OCI-LY1 (cell line): Measurements from ENCODE around the gene TMEM184A.

ENCODE experiments used
- H2AFZ ChIP-seq: fragments of 200-600 bp; sonication (generic), shearing (Covaris generic); 2 replicates; pipeline ENCODE4 v1.6.0; 2014; ENCODE audit warnings: antibody characterized with exemption, mild to moderate bottlenecking, low read length
- H3F3A ChIP-seq: fragments of 200-600 bp; sonication (generic), shearing (Covaris generic); 2 replicates; pipeline ENCODE4 v1.6.0; 2014; ENCODE audit warnings: mild to moderate bottlenecking, antibody characterized with exemption, low read length, moderate library complexity; ENCODE audit not compliant: insufficient read depth
- H3K27ac ChIP-seq: fragments of 200-600 bp; sonication (generic); 2 replicates; pipeline ENCODE4 v1.5.1; 2014; ENCODE audit warnings: low read length, mixed run types, mild to moderate bottlenecking, low read depth; ENCODE audit not compliant: poor library complexity, severe bottlenecking
- H3K27me3 ChIP-seq: fragments of 200-600 bp; sonication (generic); 2 replicates; pipeline ENCODE4 v1.6.0; 2014; ENCODE audit warnings: antibody characterized with exemption, mild to moderate bottlenecking, low read length, moderate library complexity; ENCODE audit not compliant: insufficient read depth
- H3K36me3 ChIP-seq: fragments of 200-600 bp; sonication (generic); 2 replicates; pipeline ENCODE4 v1.6.1; 2014; ENCODE audit warnings: mild to moderate bottlenecking, antibody characterized with exemption, low read length, moderate library complexity, mixed read lengths; ENCODE audit not compliant: insufficient read depth
- H3K4me1 ChIP-seq: fragments of 200-600 bp; sonication (generic); 2 replicates; pipeline ENCODE4 v1.5.1; 2014; ENCODE audit warnings: mild to moderate bottlenecking, low read length, moderate library complexity; ENCODE audit not compliant: insufficient read depth, severe bottlenecking
- H3K4me2 ChIP-seq: fragments of 200-600 bp; sonication (generic), shearing (Covaris generic); 2 replicates; pipeline ENCODE4 v1.6.1; 2014; ENCODE audit warnings: low read length
- H3K4me3 ChIP-seq: fragments of 200-600 bp; sonication (generic); 2 replicates; pipeline ENCODE4 v1.5.1; 2014; ENCODE audit warnings: low read length, low read depth, mild to moderate bottlenecking, mixed read lengths; ENCODE audit not compliant: poor library complexity, severe bottlenecking
- H3K79me2 ChIP-seq: fragments of 200-600 bp; shearing (Covaris generic); 2 replicates; pipeline ENCODE4 v1.6.1; 2016; ENCODE audit warnings: mixed run types, low read length, mixed read lengths; ENCODE audit not compliant: insufficient read depth
- H3K9ac ChIP-seq: fragments of 200-600 bp; sonication (generic), shearing (Covaris generic); 2 replicates; pipeline ENCODE4 v1.6.1; 2014; ENCODE audit warnings: mild to moderate bottlenecking, low read length, mixed read lengths
- H3K9me2 ChIP-seq: fragments of 200-600 bp; sonication (generic), shearing (Covaris generic); 2 replicates; pipeline ENCODE4 v1.6.1; 2014; ENCODE audit warnings: low read depth, mild to moderate bottlenecking, low read length, mixed read lengths
- H3K9me3 ChIP-seq: fragments of 200-600 bp; shearing (Covaris generic); 2 replicates; pipeline ENCODE4 v1.6.1; 2014; ENCODE audit warnings: low read length, mixed read lengths
- H4K20me1 ChIP-seq: fragments of 200-600 bp; sonication (generic), shearing (Covaris generic); 2 replicates; pipeline ENCODE4 v1.6.0; 2016; ENCODE audit warnings: mild to moderate bottlenecking, low read length; ENCODE audit not compliant: insufficient read depth
- EZH2 ChIP-seq: fragments of 200-600 bp; sonication (generic), shearing (Covaris generic); IDR thresholded peaks from 2 replicates; pipeline ENCODE4 v1.8.0; 2017; ENCODE audit warnings: borderline replicate concordance, mixed run types, mild to moderate bottlenecking, antibody characterized with exemption, low read length, moderate library complexity, mixed read lengths
- TF ChIP-seq, protein P1 (sequence below): fragments of 200-600 bp; sonication (generic), shearing (Covaris generic); IDR thresholded peaks from 2 replicates; pipeline ENCODE4 v1.5.1; 2017; ENCODE audit warnings: mild to moderate bottlenecking, antibody characterized with exemption, low read length, moderate library complexity, mixed read lengths

TMEM184A gene

DNA sequence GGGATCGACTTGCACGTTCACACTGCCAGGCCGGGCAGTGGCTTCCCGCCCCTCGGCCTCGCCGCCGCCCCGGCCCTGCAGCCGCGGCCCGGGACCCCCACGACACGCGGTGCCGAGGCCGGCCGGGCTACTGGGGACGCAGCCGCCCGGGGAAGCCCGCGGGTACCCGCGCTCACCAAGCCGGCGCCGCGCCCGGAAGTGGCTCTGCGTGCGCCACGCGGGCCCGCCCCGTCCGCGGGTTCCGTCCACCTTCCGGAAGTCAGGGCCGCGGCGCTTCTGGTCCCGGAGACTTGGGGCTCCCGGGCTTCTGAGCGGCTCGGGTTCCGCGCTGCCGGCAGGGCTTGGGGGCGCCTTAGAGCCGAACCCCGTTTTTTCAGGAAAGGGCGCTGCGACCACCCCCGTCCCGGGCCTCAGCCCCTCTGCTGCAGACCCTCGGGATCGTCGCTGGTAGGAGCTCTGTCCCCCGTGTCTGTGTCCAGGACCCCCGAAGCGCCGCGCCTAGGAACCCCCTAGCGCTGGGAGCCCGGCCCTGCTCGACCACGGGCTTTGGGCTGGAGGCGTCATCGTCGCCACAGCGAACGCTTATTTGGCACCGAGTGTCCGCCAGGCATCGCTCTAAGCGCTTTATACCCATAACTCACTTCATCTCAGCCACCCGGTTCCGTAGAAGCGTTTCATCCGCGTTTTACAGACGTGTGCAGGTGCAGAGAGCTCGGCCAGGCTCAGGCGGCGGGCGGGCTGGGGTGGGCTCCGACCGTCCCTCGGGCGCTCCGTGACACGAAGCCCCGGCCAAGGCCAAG is 14.0 kb upstream of the TMEM184A start, which contains the start of gene PSMG3:
PSMG3 (minus strand) TSS at position 200 of the 800 bp plus-strand sequence. CDS start 693 bp downstream, outside the sequence.
- Histone ChIP-seq H3K4me1 (peaks cover 19% of the 10 kb centered on the region), H4K20me1 (no peaks in the 10 kb centered on the region), H3K4me3 (peak within 1 kb of the TSS; percentile 94), H3K4me2 (peak within 1 kb of the TSS; percentile 76), H3K27me3 (no peaks in the 10 kb centered on the region), H2AFZ (no peak within 1 kb of the TSS), H3K27ac (peak within 1 kb of the TSS; percentile 31), H3K36me3 (peaks cover 21% of the 10 kb centered on the region), H3K9me3 (no peaks in the 10 kb centered on the region), H3F3A (no peaks in the 10 kb centered on the region), H3K9me2 (no peaks in the 10 kb centered on the region), H3K9ac (peak within 1 kb of the TSS; percentile 95), H3K79me2 (no peaks in the 10 kb centered on the region)
- TF ChIP-seq EZH2: no peak
- TF ChIP-seq, protein P1, sequence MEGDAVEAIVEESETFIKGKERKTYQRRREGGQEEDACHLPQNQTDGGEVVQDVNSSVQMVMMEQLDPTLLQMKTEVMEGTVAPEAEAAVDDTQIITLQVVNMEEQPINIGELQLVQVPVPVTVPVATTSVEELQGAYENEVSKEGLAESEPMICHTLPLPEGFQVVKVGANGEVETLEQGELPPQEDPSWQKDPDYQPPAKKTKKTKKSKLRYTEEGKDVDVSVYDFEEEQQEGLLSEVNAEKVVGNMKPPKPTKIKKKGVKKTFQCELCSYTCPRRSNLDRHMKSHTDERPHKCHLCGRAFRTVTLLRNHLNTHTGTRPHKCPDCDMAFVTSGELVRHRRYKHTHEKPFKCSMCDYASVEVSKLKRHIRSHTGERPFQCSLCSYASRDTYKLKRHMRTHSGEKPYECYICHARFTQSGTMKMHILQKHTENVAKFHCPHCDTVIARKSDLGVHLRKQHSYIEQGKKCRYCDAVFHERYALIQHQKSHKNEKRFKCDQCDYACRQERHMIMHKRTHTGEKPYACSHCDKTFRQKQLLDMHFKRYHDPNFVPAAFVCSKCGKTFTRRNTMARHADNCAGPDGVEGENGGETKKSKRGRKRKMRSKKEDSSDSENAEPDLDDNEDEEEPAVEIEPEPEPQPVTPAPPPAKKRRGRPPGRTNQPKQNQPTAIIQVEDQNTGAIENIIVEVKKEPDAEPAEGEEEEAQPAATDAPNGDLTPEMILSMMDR: peak; percentile 25; the same call in 1 of the 2 replicates

DNA sequence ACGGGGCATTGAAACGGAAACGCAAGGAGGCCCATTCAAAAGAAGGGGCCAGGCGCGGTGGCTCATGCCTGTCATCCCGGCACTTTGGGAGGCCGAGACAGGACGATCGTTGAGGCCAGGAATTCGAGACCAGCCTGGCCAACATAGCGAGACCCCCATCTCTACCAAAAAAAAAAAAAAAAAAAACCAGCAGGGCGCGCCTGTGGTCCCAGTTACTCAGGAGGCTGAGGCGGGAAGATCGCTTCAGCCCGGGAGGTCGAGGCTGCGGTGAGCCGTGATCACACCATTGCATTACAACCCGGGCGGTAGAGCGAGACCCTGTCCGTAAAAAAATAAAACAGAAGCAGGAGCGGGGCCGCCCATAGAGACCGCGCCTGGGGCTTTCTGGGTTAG is 13.4 kb upstream of the TMEM184A start:
- no peak overlapping the region for H3K27ac ChIP-seq
- H3K27me3 ChIP-seq: no peaks in the 10 kb centered on the region
- peaks cover 21% of the 10 kb centered on the region for H3K36me3 ChIP-seq
- H3F3A ChIP-seq: no peaks in the 10 kb centered on the region
- peaks cover 19% of the 10 kb centered on the region for H3K4me1 ChIP-seq
- no peaks in the 10 kb centered on the region for H3K79me2 ChIP-seq
- peak overlapping the region; percentile 95 for H3K9ac ChIP-seq
- TF ChIP-seq, protein P1: no peak
- TF ChIP-seq EZH2: no peak
- H3K4me2 ChIP-seq: peak overlapping the region; percentile 73
- H3K9me3 ChIP-seq: no peaks in the 10 kb centered on the region
- no peaks in the 10 kb centered on the region for H4K20me1 ChIP-seq
- H3K4me3 ChIP-seq: peak overlapping the region; percentile 94
- no peaks in the 10 kb centered on the region for H3K9me2 ChIP-seq
- H2AFZ ChIP-seq: no peak overlapping the region

DNA sequence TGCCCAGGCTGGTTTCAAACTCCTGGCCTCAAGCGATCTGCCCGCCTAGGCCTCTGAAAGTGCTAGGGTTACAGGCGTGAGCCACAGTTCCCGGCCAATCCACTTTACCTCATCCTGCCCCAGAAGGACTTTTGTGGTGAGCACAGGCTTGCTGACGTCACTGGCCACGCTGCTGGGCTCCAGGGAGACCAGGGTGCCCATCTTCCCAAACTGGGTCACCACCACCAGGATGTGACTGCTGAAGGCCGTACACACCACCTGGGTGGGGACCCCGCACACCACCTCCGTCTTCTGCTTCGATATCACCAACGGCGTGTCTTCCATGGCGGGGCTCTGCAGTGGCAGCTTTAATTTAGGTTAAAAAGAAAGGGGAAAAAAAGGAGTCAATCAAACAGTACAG is 13.0 kb upstream of the TMEM184A start:
- peak overlapping the region; percentile 95; the same call in 1 of the 2 replicates for H3K9ac ChIP-seq
- no peak for TF ChIP-seq EZH2
- TF ChIP-seq, protein P1: no peak
- no peaks in the 10 kb centered on the region for H3K79me2 ChIP-seq
- no peaks in the 10 kb centered on the region for H3K9me2 ChIP-seq
- H3K36me3 ChIP-seq: peaks cover 21% of the 10 kb centered on the region
- H3K4me3 ChIP-seq: peak overlapping the region; percentile 94
- peaks cover 19% of the 10 kb centered on the region for H3K4me1 ChIP-seq
- no peaks in the 10 kb centered on the region for H3F3A ChIP-seq
- no peaks in the 10 kb centered on the region for H3K9me3 ChIP-seq
- no peaks in the 10 kb centered on the region for H4K20me1 ChIP-seq
- peak overlapping the region; percentile 73 for H3K4me2 ChIP-seq
- H2AFZ ChIP-seq: no peak overlapping the region
- H3K27me3 ChIP-seq: no peaks in the 10 kb centered on the region
- no peak overlapping the region for H3K27ac ChIP-seq
